OCI-LY1 (cell line): ENCODE results near the gene RAD21L1.

ENCODE experiments used
- CTCF ChIP-seq: fragments of 200-600 bp; sonication (generic), shearing (Covaris generic); IDR thresholded peaks from 2 replicates; pipeline ENCODE4 v1.5.1; 2017; ENCODE audit warnings: mild to moderate bottlenecking, antibody characterized with exemption, low read length, moderate library complexity, mixed read lengths
- EZH2 ChIP-seq: fragments of 200-600 bp; sonication (generic), shearing (Covaris generic); IDR thresholded peaks from 2 replicates; pipeline ENCODE4 v1.8.0; 2017; ENCODE audit warnings: borderline replicate concordance, mixed run types, mild to moderate bottlenecking, antibody characterized with exemption, low read length, moderate library complexity, mixed read lengths

GRCh38 chr20:1232286-1233111 is 6.7 kb downstream of the RAD21L1 start:
- TF ChIP-seq EZH2, result no peak
- no peak for TF ChIP-seq CTCF
